HG03196 (cell line): ENCODE results near the gene SCAF4.
"Not testable (repeated sequence)": the region's sequence is repeated elsewhere in the genome, so short reads cannot be mapped to it uniquely, and the experiment has no call there.

Source experiments
- ATAC-seq: cut with Tn5 transposase; IDR thresholded peaks from one replicate; pipeline ENCODE4 v1.9.1; 2021; ENCODE audit not compliant: unreplicated experiment

The SCAF4 gene

DNA sequence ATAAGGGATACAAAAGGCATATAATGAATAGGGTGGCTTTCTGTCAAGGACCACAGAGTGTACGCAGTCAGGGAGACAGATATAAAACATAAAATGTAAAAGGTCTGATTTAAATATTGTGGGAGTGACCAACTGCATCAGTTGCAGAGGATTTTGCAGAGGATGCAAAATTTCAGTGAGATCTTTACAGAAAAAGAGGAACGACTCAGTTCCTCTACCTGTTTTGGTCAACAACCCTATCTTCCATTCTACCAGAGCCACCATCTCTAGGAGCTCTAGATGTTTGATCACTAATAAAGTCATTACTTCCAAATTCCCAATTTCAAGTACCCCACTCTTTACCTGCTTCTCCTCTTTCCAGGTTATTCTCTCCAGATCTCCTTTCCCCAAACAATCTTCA, 56.0 kb downstream of the SCAF4 start:
- ATAC-seq = no peak

DNA sequence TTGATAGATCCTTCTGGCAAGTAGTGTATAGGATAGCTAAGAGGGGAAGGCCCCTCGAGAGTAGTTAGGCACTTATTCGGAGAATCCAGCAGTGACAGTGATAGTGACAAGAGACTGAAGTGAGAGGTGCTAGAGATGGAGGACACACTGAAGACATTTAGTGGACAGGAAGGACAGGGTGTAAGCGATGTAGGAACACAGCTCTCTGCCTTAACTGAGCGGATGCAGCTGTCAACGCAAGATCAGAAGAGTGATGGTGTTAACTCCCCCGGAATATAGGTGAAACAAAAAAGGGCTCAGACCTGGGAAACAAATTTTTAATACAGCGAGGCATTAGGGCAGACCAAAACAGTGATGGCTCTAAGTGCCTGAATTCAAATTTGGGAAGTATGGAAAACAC, 56.6 kb downstream of the SCAF4 start:
- no peak for ATAC-seq

DNA sequence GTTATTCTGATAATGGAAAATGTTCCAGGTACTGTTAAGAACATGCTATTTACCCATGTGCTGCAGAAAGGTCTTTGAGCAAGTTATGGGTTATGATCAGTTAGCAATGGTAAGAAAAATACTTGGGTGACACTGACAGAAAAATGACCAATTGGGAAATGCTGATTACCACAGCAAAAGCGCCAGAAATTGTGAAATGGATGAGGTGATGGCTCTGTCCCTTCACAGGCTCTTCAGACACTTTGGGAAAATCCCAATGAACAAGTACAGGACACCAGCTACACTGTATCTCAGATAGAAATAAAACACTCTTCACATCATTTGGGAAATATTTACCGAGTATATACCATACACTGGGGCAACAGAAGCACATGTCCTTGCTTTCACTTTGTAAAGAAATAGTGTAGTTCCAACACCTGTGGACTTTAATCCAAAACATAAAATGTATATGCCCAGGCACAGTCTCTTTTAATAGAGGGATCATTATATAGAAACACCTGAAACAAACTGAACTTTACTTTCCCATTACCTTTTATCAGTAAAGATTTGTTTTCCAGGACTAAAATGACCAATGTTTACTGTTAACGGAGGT, 58.5 kb downstream of the SCAF4 start:
- ATAC-seq = no peak

DNA sequence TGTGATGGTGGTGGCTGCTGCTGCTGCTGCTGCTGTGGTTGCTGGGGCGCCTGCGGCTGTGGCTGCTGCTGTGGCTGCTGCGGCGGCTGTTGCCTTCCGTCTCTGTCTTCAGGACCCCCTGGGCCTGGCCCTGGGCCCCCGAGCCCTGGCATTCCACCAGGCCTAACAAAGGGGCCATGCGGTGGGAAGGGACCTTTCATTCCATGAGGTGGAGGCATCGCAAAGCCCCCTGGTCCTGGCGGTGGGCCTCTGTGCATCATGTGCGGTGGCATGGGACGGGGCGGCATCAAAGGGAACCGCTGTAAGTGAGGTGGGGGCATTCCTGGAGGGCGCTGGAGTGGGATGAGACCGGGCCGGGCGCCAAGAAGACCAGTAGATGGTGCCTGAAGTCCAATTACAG, 60.0 kb downstream of the SCAF4 start:
- no peak for ATAC-seq

DNA sequence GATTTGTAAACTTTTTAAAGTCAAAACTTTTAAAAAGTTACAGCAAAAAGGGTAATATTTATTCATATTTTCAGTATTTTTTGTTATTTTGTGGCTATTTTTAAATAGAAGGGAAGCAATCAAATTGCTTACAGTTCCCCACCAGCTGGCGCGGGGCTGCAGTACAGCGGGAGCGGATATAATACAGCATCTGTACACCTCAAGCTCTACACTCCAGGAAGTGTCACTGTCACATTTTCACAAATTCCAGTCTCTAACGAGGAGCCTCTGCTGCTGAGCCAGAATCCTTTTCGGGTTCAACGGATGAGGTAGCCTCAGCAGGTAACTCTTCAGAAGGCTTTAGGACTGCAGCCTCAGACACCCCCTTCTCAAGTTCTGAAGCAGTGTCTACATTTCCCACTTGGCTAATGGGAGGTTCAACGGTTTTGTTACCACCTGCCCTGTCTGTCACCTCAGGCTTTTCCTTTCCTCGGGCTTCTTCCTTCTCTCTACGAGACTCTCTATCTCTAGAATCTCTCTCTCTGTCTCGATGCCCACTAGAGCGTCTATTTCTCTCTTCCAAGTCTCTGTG, 60.7 kb downstream of the SCAF4 start:
- no peak for ATAC-seq

DNA sequence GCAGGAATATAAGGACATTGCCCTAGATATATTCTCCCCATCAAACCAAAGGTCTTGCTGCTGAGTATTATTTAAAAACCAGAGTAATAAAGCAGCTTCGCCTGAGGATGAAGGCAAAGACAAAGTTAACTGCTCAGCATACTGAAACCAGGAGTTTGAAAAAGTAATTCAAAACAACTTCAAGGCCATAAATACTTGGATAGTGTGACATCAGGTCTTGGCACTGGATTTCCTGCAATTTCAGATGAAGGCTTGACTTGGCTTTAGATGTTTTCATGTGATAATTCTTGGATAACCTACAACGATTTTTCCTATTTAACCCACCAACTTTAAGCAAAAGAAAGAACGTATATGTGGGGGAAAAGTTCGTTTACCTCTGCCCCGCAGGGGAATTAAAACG, 61.8 kb downstream of the SCAF4 start:
- ATAC-seq = no peak

DNA sequence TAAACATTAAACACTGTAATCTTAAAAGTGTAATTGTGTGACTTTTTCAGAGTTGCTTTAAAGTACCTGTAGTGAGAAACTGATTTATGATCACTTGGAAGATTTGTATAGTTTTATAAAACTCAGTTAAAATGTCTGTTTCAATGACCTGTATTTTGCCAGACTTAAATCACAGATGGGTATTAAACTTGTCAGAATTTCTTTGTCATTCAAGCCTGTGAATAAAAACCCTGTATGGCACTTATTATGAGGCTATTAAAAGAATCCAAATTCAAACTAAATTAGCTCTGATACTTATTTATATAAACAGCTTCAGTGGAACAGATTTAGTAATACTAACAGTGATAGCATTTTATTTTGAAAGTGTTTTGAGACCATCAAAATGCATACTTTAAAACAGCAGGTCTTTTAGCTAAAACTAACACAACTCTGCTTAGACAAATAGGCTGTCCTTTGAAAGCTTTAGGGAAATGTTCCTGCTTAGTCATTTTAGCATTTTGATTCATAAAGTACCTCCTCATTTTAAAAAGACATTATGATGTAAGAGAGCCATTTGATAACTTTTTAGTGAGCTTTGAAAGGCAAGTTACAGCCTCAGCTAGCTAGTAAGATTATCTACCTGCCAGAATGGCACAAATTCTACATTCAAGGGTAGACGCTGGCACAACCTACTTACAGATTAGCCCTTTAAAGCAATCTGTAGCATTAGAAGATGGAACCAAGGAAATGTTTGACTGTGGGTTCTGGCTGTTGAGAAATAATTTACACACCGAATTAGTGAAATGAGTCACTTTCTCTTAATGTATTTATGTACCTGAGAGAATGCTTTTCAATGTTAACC, 63.0 kb downstream of the SCAF4 start:
- ATAC-seq = no peak

DNA sequence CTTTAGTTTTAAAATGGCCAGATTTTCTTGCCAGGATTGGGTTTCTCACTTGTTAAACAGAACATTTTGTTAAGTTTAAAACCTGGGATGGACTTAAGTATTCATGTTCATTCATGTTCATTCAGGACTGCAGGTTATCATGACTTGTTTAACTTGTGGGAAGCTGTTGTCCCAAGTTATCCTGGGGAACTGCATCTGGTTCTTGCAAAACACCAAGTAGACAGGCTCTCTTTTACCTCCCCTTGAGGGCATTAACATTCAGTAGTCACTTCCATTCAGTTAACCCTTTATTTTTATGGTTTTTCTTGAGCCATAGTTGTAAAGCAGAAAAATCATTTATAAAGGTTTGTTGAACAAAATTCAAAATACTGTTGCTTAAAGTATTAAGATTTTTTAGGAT, 64.3 kb downstream of the SCAF4 start:
- no peak for ATAC-seq

DNA sequence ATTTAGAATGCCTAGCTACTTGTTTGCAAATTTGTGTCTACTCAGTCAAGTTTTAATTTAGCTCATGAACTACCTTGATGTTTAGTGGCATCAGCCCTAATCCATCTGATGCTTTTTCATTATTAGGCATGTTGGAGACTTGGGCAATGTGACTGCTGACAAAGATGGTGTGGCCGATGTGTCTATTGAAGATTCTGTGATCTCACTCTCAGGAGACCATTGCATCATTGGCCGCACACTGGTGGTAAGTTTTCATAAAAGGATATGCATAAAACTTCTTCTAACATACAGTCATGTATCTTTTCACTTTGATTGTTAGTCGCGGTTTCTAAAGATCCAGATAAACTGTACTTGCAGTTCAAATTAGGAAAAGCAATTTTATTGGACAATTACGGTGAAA, 64.8 kb downstream of the SCAF4 start:
- ATAC-seq = no peak

DNA sequence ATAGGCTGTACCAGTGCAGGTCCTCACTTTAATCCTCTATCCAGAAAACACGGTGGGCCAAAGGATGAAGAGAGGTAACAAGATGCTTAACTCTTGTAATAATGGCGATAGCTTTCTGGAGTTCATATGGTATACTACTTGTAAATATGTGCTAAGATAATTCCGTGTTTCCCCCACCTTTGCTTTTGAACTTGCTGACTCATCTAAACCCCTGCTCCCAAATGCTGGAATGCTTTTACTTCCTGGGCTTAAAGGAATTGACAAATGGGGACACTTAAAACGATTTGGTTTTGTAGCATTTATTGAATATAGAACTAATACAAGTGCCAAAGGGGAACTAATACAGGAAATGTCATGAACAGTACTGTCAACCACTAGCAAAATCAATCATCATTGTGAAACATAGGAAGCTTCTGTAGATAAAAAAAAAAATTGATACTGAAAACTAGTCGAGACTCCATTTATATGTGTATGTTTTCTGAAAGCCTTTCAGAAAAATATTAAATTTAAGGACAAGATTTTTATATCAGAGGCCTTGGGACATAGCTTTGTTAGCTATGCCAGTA, 65.4 kb downstream of the SCAF4 start:
- ATAC-seq = no peak

DNA sequence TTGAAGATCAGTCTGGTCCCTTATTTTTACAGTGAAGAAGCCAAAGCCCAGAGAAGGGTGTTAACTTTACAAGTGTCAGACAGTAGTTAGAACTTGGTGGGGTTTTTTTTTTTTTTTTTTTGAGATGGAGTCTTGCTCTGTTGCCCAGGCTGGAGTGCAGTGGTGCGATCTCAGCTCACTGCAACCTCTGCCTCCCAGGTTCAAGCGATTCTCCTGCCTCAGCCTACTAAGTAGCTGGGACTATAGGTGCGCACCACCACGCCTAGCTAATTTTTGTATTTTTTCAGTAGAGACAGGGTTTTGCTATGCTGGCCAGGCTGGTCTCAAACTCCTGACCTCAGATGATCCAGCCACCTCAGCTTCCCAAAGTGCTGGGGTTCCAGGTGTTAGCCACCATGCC, 66.0 kb downstream of the SCAF4 start:
- ATAC-seq = not testable (repeated sequence)

DNA sequence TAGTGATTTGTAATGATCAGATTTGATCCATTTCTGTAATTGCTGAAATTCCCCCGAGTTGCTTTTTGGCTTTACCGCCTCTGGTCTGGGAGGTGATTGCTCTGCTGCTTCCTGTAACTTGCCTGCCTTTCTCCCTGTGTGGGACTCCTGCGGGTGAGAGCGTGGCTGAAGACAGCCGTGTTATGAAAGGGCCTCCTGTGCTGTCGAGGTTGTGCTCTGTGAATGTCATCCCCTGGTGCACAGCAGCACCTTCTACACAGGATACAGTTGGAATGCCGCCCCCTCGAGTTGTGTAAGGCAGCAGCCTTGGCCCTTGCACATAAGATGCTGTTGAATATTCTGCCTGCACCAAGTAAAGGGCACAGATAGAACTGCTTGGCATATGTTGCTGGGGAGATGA, 66.5 kb downstream of the SCAF4 start:
- ATAC-seq = no peak

DNA sequence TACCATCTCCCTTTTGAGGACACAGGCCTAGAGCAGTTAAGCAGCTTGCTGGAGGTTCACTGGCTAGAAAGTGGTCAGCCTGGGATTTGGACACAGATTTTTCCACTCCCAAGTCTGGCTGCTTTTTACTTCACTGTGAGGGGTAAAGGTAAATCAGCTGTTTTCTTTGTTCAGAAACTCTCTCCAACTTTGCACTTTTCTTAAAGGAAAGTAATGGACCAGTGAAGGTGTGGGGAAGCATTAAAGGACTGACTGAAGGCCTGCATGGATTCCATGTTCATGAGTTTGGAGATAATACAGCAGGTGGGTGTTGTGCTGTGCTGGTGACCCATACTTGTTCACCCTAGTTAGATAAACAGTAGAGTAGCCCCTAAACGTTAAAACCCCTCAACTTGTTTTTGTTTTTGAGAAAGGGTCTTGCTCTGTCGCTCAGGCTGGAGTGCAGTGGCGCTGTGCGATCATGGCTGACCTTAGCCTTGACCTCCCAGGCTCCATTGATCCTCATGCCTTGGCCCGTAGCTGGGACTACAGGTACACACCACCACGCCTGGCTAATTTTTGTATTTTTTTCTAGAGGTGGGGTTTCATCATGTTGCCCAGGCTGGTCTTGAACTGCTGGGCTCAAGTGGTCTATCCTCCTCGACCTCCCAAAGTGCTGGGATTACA, 68.2 kb downstream of the SCAF4 start:
- ATAC-seq = no peak

DNA sequence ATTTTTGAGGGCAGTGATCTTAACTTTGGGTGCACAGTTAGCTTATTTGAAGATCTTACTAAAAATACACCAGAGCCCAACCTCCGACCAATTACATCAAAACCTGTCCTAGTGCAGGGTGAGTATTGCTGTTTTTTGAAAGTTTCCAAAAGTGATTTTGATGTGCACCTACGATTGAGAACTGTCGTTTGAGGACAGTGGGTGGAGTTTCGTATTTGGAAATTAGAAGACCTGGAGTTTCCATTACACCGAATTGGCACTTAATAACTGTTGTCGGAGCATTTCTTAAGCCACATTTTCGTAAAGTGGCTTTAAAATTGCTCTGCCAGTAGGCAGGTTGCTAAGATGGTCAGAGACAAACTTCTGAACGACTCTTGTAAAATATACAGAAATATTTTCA, 71.3 kb downstream of the SCAF4 start:
- ATAC-seq = no peak

DNA sequence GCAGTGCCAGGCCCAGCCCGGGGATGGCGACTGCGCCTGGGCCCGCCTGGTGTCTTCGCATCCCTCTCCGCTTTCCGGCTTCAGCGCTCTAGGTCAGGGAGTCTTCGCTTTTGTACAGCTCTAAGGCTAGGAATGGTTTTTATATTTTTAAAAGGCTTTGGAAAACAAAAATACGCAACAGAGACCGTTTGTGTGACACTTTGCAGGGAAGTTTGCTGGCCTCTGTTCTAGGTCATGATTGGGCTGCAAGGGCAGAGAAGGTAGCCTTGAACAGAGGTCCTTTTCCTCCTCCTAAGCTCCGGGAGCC, 71.7 kb downstream of the SCAF4 start:
- peak; percentile 32 for ATAC-seq

DNA sequence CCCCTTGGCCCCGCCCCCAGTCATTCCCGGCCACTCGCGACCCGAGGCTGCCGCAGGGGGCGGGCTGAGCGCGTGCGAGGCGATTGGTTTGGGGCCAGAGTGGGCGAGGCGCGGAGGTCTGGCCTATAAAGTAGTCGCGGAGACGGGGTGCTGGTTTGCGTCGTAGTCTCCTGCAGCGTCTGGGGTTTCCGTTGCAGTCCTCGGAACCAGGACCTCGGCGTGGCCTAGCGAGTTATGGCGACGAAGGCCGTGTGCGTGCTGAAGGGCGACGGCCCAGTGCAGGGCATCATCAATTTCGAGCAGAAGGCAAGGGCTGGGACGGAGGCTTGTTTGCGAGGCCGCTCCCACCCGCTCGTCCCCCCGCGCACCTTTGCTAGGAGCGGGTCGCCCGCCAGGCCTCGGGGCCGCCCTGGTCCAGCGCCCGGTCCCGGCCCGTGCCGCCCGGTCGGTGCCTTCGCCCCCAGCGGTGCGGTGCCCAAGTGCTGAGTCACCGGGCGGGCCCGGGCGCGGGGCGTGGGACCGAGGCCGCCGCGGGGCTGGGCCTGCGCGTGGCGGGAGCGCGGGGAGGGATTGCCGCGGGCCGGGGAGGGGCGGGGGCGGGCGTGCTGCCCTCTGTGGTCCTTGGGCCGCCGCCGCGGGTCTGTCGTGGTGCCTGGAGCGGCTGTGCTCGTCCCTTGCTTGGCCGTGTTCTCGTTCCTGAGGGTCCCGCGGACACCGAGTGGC, 72.2 kb downstream of the SCAF4 start, which contains the start of gene SOD1:
TSS of gene SOD1 (plus strand) at position 158 of the 723 bp plus-strand sequence. CDS start at position 235, 77 bp downstream.
- ATAC-seq = peak; percentile 94

DNA sequence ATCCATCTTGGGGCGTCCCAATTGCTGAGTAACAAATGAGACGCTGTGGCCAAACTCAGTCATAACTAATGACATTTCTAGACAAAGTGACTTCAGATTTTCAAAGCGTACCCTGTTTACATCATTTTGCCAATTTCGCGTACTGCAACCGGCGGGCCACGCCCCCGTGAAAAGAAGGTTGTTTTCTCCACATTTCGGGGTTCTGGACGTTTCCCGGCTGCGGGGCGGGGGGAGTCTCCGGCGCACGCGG, 72.7 kb downstream of the SCAF4 start:
- ATAC-seq = peak; percentile 2

DNA sequence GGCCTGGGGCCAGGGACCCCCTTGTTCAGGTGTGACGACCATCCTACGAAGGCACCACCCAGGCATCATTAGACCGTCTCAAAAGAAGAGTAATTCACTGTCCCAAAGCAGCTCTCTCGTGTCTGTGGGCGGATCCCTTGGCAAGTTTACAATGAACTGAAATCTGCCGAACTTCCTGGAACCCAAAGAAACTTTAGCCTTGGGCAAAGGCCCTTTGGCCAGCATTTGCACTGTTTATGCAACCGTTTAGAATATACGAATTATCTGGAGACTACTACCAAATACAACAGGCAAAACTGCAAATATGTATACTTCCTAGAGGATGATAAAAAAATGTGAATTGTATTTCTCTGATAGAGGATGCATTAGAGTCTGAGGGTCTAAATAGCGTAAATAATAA, 73.9 kb downstream of the SCAF4 start:
- ATAC-seq = no peak

DNA sequence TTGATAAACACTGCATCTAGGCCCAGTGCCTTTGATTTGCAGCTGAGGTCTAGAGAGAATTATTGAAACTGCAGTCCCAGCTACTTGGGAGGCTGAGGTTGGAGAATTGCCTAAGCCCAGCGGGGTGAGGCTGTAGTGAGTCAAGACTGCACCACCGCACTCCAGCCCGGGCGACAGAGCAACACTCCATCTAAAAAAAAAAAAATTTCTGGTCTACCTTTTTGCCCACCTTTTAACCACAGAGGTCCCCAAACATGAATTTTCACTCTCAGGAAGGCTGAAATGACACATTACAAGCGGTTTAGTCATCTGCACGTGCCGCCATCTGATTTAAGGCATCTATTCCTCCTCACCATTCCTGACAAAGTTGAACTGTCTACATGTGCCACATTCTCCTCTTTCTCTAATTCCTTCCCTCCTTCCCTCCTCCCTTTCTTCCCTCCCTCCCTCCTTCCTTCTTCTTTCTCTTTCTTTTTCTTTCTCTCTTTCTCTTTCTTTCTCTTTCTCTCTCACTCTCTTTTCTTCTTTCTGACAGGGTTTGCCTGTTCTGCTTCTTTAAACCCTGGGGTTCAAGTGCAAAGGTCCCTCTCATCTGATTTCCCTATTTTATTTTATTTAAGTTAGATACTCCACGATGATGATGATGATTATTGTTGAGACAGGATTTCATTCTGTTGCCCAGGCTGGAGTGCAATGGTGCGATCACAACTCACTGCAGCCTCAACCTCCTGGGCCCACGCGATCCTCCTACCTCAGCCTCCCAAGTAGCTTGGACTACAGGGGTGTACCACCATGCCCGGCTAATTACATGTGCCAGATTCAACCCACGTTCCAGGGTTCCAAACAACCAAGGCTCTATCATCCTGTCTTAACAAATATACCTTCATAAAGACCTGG, 75.5 kb downstream of the SCAF4 start:
- ATAC-seq = no peak
